Hypothalamus (tissue), 51 donors: Measurements from ENCODE around the gene RAE1.

Experiments used
- DNase-seq, 51 donors: peaks; one replicate each; lab custom pipeline; 2025; lab: John Stamatoyannopoulos, UW

The RAE1 gene

GRCh38 chr20:57351042-57351783, at the start of gene RAE1:
RAE1 (plus strand) TSS chr20:57351255; CDS start chr20:57354039, 2,784 bp downstream.
- peak; percentile 47 to 96 (median 84) for DNase-seq

GRCh38 chr20:57306747-57307146, 44.3 kb upstream of the RAE1 start:
- DNase-seq = no peak

GRCh38 chr20:57308451-57309271, 42.4 kb upstream of the RAE1 start:
- no peak for DNase-seq

- peak in 17 of 51 donors; percentile 14 to 45 (median 26) for DNase-seq
Measured at GRCh38 chr20:57309544-57310115, 41.4 kb upstream of the RAE1 start.

- no peak for DNase-seq
Measured at GRCh38 chr20:57310821-57311514, 40.1 kb upstream of the RAE1 start.

- no peak for DNase-seq
Measured at GRCh38 chr20:57312138-57312537, 38.9 kb upstream of the RAE1 start.

- no peak for DNase-seq
Measured at GRCh38 chr20:57313230-57313629, 37.8 kb upstream of the RAE1 start.

- DNase-seq = no peak
Measured at GRCh38 chr20:57313951-57314350, 37.1 kb upstream of the RAE1 start.

GRCh38 chr20:57315083-57315975, 35.7 kb upstream of the RAE1 start:
- DNase-seq = no peak

GRCh38 chr20:57315976-57316480, 35.0 kb upstream of the RAE1 start:
- DNase-seq = no peak

- DNase-seq = no peak
Measured at GRCh38 chr20:57316795-57317201, 34.3 kb upstream of the RAE1 start.

- DNase-seq = no peak
Measured at GRCh38 chr20:57317316-57317788, 33.7 kb upstream of the RAE1 start.

- no peak for DNase-seq
Measured at GRCh38 chr20:57317789-57318371, 33.2 kb upstream of the RAE1 start.

- no peak for DNase-seq
Measured at GRCh38 chr20:57319584-57319983, 31.5 kb upstream of the RAE1 start.

GRCh38 chr20:57320358-57320757, 30.7 kb upstream of the RAE1 start:
- DNase-seq = no peak

- DNase-seq = no peak
Measured at GRCh38 chr20:57321142-57321541, 29.9 kb upstream of the RAE1 start.

GRCh38 chr20:57322476-57322875, 28.6 kb upstream of the RAE1 start:
- no peak for DNase-seq

GRCh38 chr20:57323034-57323433, 28.0 kb upstream of the RAE1 start:
- DNase-seq = peak in 15 of 51 donors; percentile 14 to 75 (median 31)
